Left renal pelvis (tissue), 4 donors: ENCODE results near the gene ARL10. TPM values are rescaled to one million over a fixed set of nuclear protein-coding genes. Genes with fewer than 3 reads are reported as not detected.
"Not testable (repeated sequence)": the region's sequence is repeated elsewhere in the genome, so short reads cannot be mapped to it uniquely, and the experiment has no call there.

ENCODE experiments used
- DNase-seq, 4 donors: peaks; one replicate each; pipeline ENCODE4 v3.0.0-alpha.2; 2013; ENCODE audit warnings: low read depth in 4 of 4, low spot score in 3 of 4
- polyA plus RNA-seq, 4 donors: library from polyadenylated mRNA; unstranded; fragments of 120-200 nt; gene quantifications; one replicate each; pipeline ENCODE4 v1.2.1, GENCODE V29; 2013; ENCODE audit not compliant: insufficient read length in 4 of 4

ARL10 gene
- polyA plus RNA-seq, 4 donors, result 11.2 to 18.3 (median 14.2) TPM

GRCh38 chr5:176388003-176388443 is 22.7 kb downstream of the ARL10 start:
- DNase-seq, result no peak

- DNase-seq, result peak; percentile 97 to 98 (median 98)
Observed at GRCh38 chr5:176388444-176389134, 23.3 kb downstream of the ARL10 start, which contains the start of the genes HIGD2A and NOP16. Gene HIGD2A (plus strand): TSS chr5:176388751. CDS start chr5:176388820, 69 bp downstream. Gene NOP16 (minus strand): TSS chr5:176388598. CDS start chr5:176388539, 59 bp downstream.

GRCh38 chr5:176389135-176390123 is 24.1 kb downstream of the ARL10 start:
- no peak for DNase-seq

- DNase-seq, result no peak
Observed at GRCh38 chr5:176391479-176391878, 26.2 kb downstream of the ARL10 start.

GRCh38 chr5:176391999-176392398 is 26.7 kb downstream of the ARL10 start:
- no peak for DNase-seq

- DNase-seq, result no peak
Observed at GRCh38 chr5:176392526-176392925, 27.2 kb downstream of the ARL10 start.

- DNase-seq, result no peak
Observed at GRCh38 chr5:176394096-176394495, 28.8 kb downstream of the ARL10 start.

- no peak for DNase-seq
Observed at GRCh38 chr5:176394881-176395675, 29.8 kb downstream of the ARL10 start.

- no peak for DNase-seq
Observed at GRCh38 chr5:176396330-176396729, 31.0 kb downstream of the ARL10 start.

GRCh38 chr5:176397736-176398420 is 32.6 kb downstream of the ARL10 start:
- DNase-seq, result no peak

GRCh38 chr5:176400382-176401156 is 35.3 kb downstream of the ARL10 start:
- no peak for DNase-seq

GRCh38 chr5:176401281-176402205 is 36.3 kb downstream of the ARL10 start:
- DNase-seq, result no peak

- no peak for DNase-seq
Observed at GRCh38 chr5:176405656-176406435, 40.6 kb downstream of the ARL10 start.

- no peak for DNase-seq
Observed at GRCh38 chr5:176406436-176407052, 41.3 kb downstream of the ARL10 start.

- DNase-seq, result no peak
Observed at GRCh38 chr5:176407456-176408251, 42.4 kb downstream of the ARL10 start.

GRCh38 chr5:176408252-176408573 is 42.9 kb downstream of the ARL10 start:
- not testable (repeated sequence) for DNase-seq
